ENCODE measurements around the gene PARD3B.

Gene PARD3B

DNA sequence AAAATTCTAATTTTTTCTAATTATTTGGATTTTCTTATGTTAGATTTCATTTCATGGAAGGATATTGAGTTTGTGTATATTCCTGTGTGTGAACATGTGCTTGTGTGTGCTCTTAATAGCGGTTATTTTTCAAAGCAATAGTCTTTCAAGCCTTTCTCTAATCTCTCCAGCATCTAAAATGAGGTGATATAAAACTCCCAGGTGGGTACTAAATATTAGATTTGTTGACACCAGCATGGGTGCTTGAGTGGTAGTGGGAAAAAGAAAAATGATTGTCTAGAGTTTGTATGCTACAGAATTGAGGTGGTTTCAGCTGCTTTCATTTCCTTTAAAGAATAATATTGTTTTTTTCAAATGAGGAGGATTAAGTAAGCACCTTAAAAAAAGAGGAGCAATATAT lies 296.8 kb downstream of the PARD3B start:
- Histone ChIP-seq H3K4me2 (ENCODE audit: low read depth, low read length) (no peak overlapping the region), H3K4me3 (ENCODE audit: low read length) (no peak overlapping the region), H4K20me1 (ENCODE audit: insufficient read depth, low read length) (no peaks in the 10 kb centered on the region), H3K27ac (ENCODE audit: low read length) (no peak overlapping the region), H3K79me2 (ENCODE audit: low read length) (no peaks in the 10 kb centered on the region), H3K27me3 (replicated peaks; ENCODE audit: insufficient read depth, low read length) (no peaks in the 10 kb centered on the region), H2AFZ (ENCODE audit: low read length) (no peak overlapping the region), H3K4me1 (ENCODE audit: low read length) (no peaks in the 10 kb centered on the region), H3K9me2 (replicated peaks; ENCODE audit: insufficient read depth, low read length) (no peaks in the 10 kb centered on the region), H3F3A (ENCODE audit: insufficient read depth, low read length) (no peaks in the 10 kb centered on the region), H3K9ac (ENCODE audit: low read length) (no peak overlapping the region), H3K36me3 (replicated peaks; ENCODE audit: insufficient read depth, low read length) (no peaks in the 10 kb centered on the region), H3K9me3 (replicated peaks; ENCODE audit: insufficient read depth, low read length) (no peaks in the 10 kb centered on the region)
- TF ChIP-seq, protein P1, sequence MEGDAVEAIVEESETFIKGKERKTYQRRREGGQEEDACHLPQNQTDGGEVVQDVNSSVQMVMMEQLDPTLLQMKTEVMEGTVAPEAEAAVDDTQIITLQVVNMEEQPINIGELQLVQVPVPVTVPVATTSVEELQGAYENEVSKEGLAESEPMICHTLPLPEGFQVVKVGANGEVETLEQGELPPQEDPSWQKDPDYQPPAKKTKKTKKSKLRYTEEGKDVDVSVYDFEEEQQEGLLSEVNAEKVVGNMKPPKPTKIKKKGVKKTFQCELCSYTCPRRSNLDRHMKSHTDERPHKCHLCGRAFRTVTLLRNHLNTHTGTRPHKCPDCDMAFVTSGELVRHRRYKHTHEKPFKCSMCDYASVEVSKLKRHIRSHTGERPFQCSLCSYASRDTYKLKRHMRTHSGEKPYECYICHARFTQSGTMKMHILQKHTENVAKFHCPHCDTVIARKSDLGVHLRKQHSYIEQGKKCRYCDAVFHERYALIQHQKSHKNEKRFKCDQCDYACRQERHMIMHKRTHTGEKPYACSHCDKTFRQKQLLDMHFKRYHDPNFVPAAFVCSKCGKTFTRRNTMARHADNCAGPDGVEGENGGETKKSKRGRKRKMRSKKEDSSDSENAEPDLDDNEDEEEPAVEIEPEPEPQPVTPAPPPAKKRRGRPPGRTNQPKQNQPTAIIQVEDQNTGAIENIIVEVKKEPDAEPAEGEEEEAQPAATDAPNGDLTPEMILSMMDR (IDR thresholded peaks at IDR 0.05; ENCODE audit: low read length), result no peak
- DNase-seq, result no peak

DNA sequence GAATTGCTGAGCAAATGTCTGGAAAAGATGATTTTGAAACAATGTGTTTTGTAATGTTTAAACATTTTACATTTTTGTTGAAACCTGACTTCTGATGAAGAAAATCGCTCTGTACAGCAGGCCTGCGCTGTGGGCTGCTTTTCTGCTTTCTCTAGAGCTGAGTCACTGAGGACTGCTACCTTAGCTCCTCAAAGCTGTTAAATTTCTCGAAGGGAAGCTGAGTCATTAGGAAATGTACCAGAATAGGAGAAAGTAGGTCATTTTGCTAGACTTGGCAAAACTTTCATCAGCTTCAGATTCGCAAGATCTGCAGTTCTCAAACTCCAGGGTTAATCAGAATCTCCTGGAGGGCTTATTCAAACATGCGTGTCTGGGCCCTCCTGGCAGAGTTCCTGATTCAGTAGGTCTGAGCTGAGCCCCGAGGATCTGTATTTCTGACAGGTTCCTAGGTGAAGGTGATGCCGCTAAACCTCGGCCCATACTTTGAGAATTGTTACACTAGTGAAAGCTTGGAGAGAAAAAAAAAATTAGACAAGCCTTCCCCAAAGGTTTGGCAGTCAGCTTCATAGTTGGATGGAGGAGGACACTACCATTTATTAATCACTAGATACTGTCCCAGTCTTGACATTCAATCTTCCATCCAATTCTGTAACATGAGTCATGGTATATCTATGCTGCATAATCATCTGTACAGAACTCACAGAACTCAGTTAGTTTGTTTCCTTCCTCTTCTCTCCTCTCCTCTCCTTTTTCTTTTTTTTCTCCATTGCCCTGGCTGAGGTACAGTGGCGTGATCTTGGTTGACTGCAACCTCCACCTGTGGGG lies 297.6 kb downstream of the PARD3B start:
- no peak for DNase-seq
- H3K27me3 ChIP-seq (replicated peaks; ENCODE audit: insufficient read depth, low read length), result no peaks in the 10 kb centered on the region
- H3K4me2 ChIP-seq (ENCODE audit: low read depth, low read length), result no peak overlapping the region
- H4K20me1 ChIP-seq (ENCODE audit: insufficient read depth, low read length), result no peaks in the 10 kb centered on the region
- no peaks in the 10 kb centered on the region for H3K4me1 ChIP-seq (ENCODE audit: low read length)
- TF ChIP-seq EZH2 (optimal IDR thresholded peaks at IDR 0.05; ENCODE audit: low read depth, low read length), result no peak
- no peaks in the 10 kb centered on the region for H3K9me3 ChIP-seq (replicated peaks; ENCODE audit: insufficient read depth, low read length)
- H3K36me3 ChIP-seq (replicated peaks; ENCODE audit: insufficient read depth, low read length), result no peaks in the 10 kb centered on the region
- H3K4me3 ChIP-seq (ENCODE audit: low read length), result no peak overlapping the region
- H3K27ac ChIP-seq (ENCODE audit: low read length), result no peak overlapping the region
- H3K9me2 ChIP-seq (replicated peaks; ENCODE audit: insufficient read depth, low read length), result no peaks in the 10 kb centered on the region
- no peaks in the 10 kb centered on the region for H3K79me2 ChIP-seq (ENCODE audit: low read length)
- no peak overlapping the region for H2AFZ ChIP-seq (ENCODE audit: low read length)
- H3K9ac ChIP-seq (ENCODE audit: low read length), result no peak overlapping the region
- no peaks in the 10 kb centered on the region for H3F3A ChIP-seq (ENCODE audit: insufficient read depth, low read length)

DNA sequence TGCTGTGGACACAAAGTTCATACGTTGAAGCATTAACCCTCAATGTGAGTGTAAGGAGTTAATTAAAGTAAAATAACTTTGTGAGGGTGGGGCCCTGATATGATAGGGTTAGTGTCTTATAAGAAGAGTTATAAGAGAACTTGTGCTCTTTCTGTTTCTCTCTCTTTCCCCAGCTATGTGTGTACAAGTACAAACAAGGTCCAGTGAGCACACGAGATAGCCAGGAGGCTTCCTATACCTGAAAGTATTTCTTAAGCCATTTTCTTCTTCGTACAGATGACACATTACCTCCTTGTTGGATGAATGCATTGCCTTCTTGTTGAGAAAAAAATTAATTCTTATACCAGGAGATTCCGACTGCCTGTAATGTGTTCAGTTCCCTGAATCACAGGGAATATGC lies 301.2 kb downstream of the PARD3B start:
- H3K79me2 ChIP-seq (ENCODE audit: low read length), result no peaks in the 10 kb centered on the region
- no peak for DNase-seq
- no peak overlapping the region for H3K4me3 ChIP-seq (ENCODE audit: low read length)
- no peaks in the 10 kb centered on the region for H3K36me3 ChIP-seq (replicated peaks; ENCODE audit: insufficient read depth, low read length)
- H3K4me1 ChIP-seq (ENCODE audit: low read length), result no peaks in the 10 kb centered on the region
- H3K9me3 ChIP-seq (replicated peaks; ENCODE audit: insufficient read depth, low read length), result no peaks in the 10 kb centered on the region
- no peaks in the 10 kb centered on the region for H3F3A ChIP-seq (ENCODE audit: insufficient read depth, low read length)
- no peaks in the 10 kb centered on the region for H3K9me2 ChIP-seq (replicated peaks; ENCODE audit: insufficient read depth, low read length)
- H2AFZ ChIP-seq (ENCODE audit: low read length), result no peak overlapping the region
- no peak overlapping the region for H3K9ac ChIP-seq (ENCODE audit: low read length)
- no peak overlapping the region for H3K27ac ChIP-seq (ENCODE audit: low read length)
- TF ChIP-seq EZH2phosphoT487 (IDR thresholded peaks at IDR 0.05; ENCODE audit: low read length), result no peak
- no peak for TF ChIP-seq EZH2 (optimal IDR thresholded peaks at IDR 0.05; ENCODE audit: low read depth, low read length)
- TF ChIP-seq, protein P1 (IDR thresholded peaks at IDR 0.05; ENCODE audit: low read length), result no peak
- no peak overlapping the region for H3K4me2 ChIP-seq (ENCODE audit: low read depth, low read length)
- H3K27me3 ChIP-seq (replicated peaks; ENCODE audit: insufficient read depth, low read length), result no peaks in the 10 kb centered on the region
- H4K20me1 ChIP-seq (ENCODE audit: insufficient read depth, low read length), result no peaks in the 10 kb centered on the region

DNA sequence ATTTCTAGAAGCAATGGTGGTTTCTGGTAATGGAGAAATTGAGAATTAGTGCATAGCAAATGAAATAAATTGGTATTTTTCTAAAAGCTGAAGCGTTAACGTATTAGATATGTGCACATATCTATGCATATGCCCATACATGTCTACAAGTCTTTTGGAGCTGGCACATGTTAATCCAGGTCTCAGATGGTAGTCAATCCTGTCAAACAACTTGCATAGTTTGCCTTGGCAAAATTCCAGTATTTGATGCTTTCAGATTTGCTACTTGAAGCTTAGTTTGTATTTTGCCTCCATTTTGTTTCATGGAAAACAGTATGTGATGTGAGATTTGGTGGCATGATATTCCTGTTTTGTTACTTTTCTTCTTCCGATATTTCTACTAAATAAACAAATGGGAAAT lies 304.6 kb downstream of the PARD3B start:
- no peak for DNase-seq
- H3K27me3 ChIP-seq (replicated peaks; ENCODE audit: insufficient read depth, low read length), result no peaks in the 10 kb centered on the region
- no peaks in the 10 kb centered on the region for H3K36me3 ChIP-seq (replicated peaks; ENCODE audit: insufficient read depth, low read length)
- H3K27ac ChIP-seq (ENCODE audit: low read length), result no peak overlapping the region
- no peak overlapping the region for H2AFZ ChIP-seq (ENCODE audit: low read length)
- TF ChIP-seq, protein P1 (IDR thresholded peaks at IDR 0.05; ENCODE audit: low read length), result no peak
- no peak overlapping the region for H3K9ac ChIP-seq (ENCODE audit: low read length)
- no peaks in the 10 kb centered on the region for H3F3A ChIP-seq (ENCODE audit: insufficient read depth, low read length)
- H3K4me1 ChIP-seq (ENCODE audit: low read length), result no peaks in the 10 kb centered on the region
- H4K20me1 ChIP-seq (ENCODE audit: insufficient read depth, low read length), result no peaks in the 10 kb centered on the region
- no peaks in the 10 kb centered on the region for H3K9me3 ChIP-seq (replicated peaks; ENCODE audit: insufficient read depth, low read length)
- no peak overlapping the region for H3K4me3 ChIP-seq (ENCODE audit: low read length)
- no peak overlapping the region for H3K4me2 ChIP-seq (ENCODE audit: low read depth, low read length)
- H3K9me2 ChIP-seq (replicated peaks; ENCODE audit: insufficient read depth, low read length), result no peaks in the 10 kb centered on the region
- H3K79me2 ChIP-seq (ENCODE audit: low read length), result no peaks in the 10 kb centered on the region

All from MM.1S (cell line).